ENCODE measurements around the gene L2HGDH. TPM values are rescaled to one million over a fixed set of nuclear protein-coding genes. Genes with fewer than 3 reads are reported as not detected.

Gene L2HGDH
- total and polyA plus RNA-seq, 8 donors, result 1.2 to 31.7 (median 3.2) TPM

GRCh38 chr14:50260072-50260471, 52.0 kb downstream of the L2HGDH start:
- intact Hi-C loops (cut with DNase I; ENCODE audit: low total_unique reads), result no loop called here
- H3K36me3 ChIP-seq, result peaks cover 0 to 13% (median 5%) of the 10 kb centered on the region in 4 donors
- 79 to 96% (median 85%) methylated on average over 3 of the region's 3 CpGs for WGBS, 5 donors

DNA sequence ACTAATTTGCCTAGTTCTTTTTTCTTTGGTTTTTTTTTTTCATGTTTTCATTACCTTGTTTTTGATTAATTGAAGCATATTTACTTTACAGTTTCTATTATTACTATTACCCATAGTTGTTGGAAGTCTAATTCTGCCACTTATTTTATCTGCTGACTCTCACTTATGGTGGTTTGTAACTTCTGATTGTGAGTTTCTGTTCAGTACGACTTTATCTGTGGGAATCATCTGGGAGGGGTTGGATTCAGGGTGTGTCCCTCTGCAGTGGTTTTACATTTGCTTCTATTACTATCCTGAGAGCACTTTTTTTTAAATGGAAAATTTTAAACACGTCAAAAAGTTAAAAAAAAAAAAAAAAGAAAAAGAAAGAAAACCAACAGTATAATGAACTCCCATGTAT, 54.3 kb downstream of the L2HGDH start:
- Histone ChIP-seq H3K27ac (no peak overlapping the region), H3K4me3 (no peak overlapping the region), H3K27me3 (no peaks in the 10 kb centered on the region), H3K4me1 (no peaks in the 10 kb centered on the region), H3K36me3 (peaks cover 0 to 15% (median 2%) of the 10 kb centered on the region in 4 donors), H3K9me3 (no peaks in the 10 kb centered on the region)
- 28 to 42% (median 35%) methylated on average over 2 of the region's 2 CpGs for WGBS, 5 donors
- intact Hi-C loops (cut with DNase I; ENCODE audit: low total_unique reads), result no loop called here
- DNase-seq, result no peak
- TF ChIP-seq EP300 (IDR thresholded peaks at IDR 0.05) (no peak), POLR2AphosphoS5 (IDR thresholded peaks at IDR 0.05) (no peak), POLR2A (IDR thresholded peaks at IDR 0.05) (no peak), CTCF (IDR thresholded peaks at IDR 0.05) (no peak)

More at GRCh38 chr14:50260072-50260471, 52.0 kb downstream of the L2HGDH start:
- Histone ChIP-seq H3K4me3 (no peak overlapping the region), H3K4me1 (no peaks in the 10 kb centered on the region), H3K9me3 (no peaks in the 10 kb centered on the region), H3K27ac (no peak overlapping the region), H3K27me3 (no peaks in the 10 kb centered on the region)
- no peak for DNase-seq
- TF ChIP-seq CTCF (IDR thresholded peaks at IDR 0.05), result no peak
- no peak for TF ChIP-seq POLR2AphosphoS5 (IDR thresholded peaks at IDR 0.05)
- TF ChIP-seq POLR2A (IDR thresholded peaks at IDR 0.05), result no peak
- TF ChIP-seq EP300 (IDR thresholded peaks at IDR 0.05), result no peak

DNA sequence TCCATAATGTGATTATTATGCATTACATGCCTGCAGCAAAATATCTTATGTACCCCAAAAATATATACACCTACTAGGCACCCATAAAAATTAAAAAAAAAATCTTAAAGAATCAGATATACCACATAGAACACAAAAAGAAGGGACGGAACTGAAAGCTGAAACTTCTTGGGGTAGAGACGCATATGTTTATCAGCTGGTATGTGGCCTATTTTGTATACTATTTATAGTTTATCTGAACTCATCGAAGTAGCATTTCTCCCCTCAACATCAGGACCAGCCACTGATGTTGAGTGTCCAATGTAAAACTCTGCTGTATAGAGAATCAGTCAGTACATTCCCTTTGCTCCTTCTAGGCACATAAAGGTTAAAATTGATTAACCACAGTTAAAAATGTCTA, 57.8 kb downstream of the L2HGDH start:
- 94 to 97% (median 96%) methylated on average over 3 of the region's 3 CpGs for WGBS, 5 donors
- TF ChIP-seq EP300 (IDR thresholded peaks at IDR 0.05) (no peak), CTCF (IDR thresholded peaks at IDR 0.05) (no peak), POLR2A (IDR thresholded peaks at IDR 0.05) (no peak), POLR2AphosphoS5 (IDR thresholded peaks at IDR 0.05) (no peak)

DNA sequence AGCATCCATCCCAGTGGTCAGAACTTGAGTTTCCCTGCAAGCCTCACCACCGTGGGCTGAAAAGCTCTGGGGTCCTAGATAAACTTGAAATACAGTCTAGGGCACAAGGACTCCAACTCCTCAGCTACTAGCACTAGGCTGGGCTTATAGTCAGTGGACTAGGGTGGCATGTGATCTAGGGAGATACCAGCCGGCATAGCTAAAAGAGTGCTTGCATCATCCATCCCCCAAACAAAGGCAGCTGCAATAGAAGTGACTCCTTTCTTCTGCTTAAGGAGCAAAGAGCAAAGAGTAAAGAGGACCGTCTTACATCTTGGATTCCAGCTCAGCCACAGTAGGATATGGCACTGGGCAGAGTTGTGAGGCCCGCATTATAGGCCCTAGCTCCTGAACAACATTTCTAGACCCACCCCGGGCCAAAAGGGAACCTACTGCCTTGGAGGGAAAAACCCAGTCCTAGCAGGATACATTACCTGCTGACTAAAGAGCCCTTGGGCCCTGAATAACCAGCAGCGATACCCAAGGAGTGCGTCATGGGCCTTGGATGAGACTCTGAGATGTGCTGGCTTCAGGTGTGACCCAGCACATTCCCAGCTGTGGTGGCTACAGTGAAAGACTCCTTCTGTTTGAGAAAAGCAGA, 62.8 kb downstream of the L2HGDH start:
- no peak for DNase-seq
- WGBS, 5 donors, result 87 to 95% (median 94%) methylated on average over 6 to 7 of the region's 7 CpGs
- no peak overlapping the region for H3K27ac ChIP-seq
- H3K4me1 ChIP-seq, result no peaks in the 10 kb centered on the region
- H3K4me3 ChIP-seq, result no peak overlapping the region
- TF ChIP-seq EP300 (IDR thresholded peaks at IDR 0.05) (no peak), POLR2AphosphoS5 (IDR thresholded peaks at IDR 0.05) (no peak), POLR2A (IDR thresholded peaks at IDR 0.05) (no peak), CTCF (IDR thresholded peaks at IDR 0.05) (no peak)
- intact Hi-C loops (cut with DNase I; ENCODE audit: low total_unique reads), result no loop called here
- no peaks in the 10 kb centered on the region for H3K9me3 ChIP-seq
- no peaks in the 10 kb centered on the region for H3K27me3 ChIP-seq
- peaks cover 0 to 43% (median 20%) of the 10 kb centered on the region in 4 donors for H3K36me3 ChIP-seq

More for the DNA sequence above, 57.8 kb downstream of the L2HGDH start:
- Histone ChIP-seq H3K9me3 (no peaks in the 10 kb centered on the region), H3K27ac (no peak overlapping the region), H3K27me3 (no peaks in the 10 kb centered on the region), H3K4me1 (no peaks in the 10 kb centered on the region), H3K36me3 (peaks cover 0 to 25% (median 4%) of the 10 kb centered on the region in 4 donors), H3K4me3 (no peak overlapping the region)
- intact Hi-C loops (cut with DNase I; ENCODE audit: low total_unique reads), result no loop called here
- DNase-seq, result no peak

All from stomach (tissue), 9 donors.